B cell (primary cell): ENCODE data around the gene TTLL1. TPM values are rescaled to one million over a fixed set of nuclear protein-coding genes. Genes with fewer than 3 reads are reported as not detected.

Experiments used
- ATAC-seq: fragments of 200-7000 bp; cut with Tn5 transposase; one replicate; pipeline ENCODE4 v1.10.0; 2021; ENCODE audit warnings: low read depth, mild to moderate bottlenecking, moderate number of reproducible peaks, moderate library complexity
- CTCF ChIA-PET: fragments of 350-600 bp; sonication (Branson Sonifier 250); formaldehyde crosslinking; loops from one replicate; lab custom pipeline; 2021; ENCODE audit warnings: antibody characterized with exemption, inconsistent platforms; lab: Charles Lee
- POLR2A ChIA-PET: fragments of 350-600 bp; sonication (Branson Sonifier 250); formaldehyde crosslinking; loops from one replicate; lab custom pipeline; 2021; ENCODE audit warnings: antibody characterized with exemption; lab: Charles Lee
- DNase-seq: peaks from one replicate; pipeline ENCODE4 v3.0.0; 2013
- H2AFZ ChIP-seq: 2 replicates; pipeline ENCODE4 v1.6.1; 2012; ENCODE audit warnings: mild to moderate bottlenecking, low read depth, low read length; ENCODE audit not compliant: insufficient read depth, poor library complexity, severe bottlenecking
- H3K27ac ChIP-seq, 2 donors: 1 replicate in 1 of 2; 2 replicates in 1 of 2; pipeline ENCODE4 v1.5.1; 2012 to 2013; ENCODE audit warnings: low read length in 2 of 2, mild to moderate bottlenecking in 2 of 2, moderate library complexity in 1 of 2
- H3K27me3 ChIP-seq, 4 experiments: fragments of 200-600 bp in 1 of 4; sonication (generic) in 1 of 4; replicated peaks in 1 of 4; 1 replicate in 2 of 4; 2 replicates in 2 of 4; pipeline versions ENCODE4 v1.6.1 to v1.7.0; 2013 to 2016; ENCODE audit warnings: low read length in 3 of 4, mild to moderate bottlenecking in 2 of 4, mixed read lengths in 1 of 4, moderate library complexity in 1 of 4; ENCODE audit not compliant: insufficient read depth in 4 of 4, control insufficient read depth in 3 of 4; ENCODE audit errors: control extremely low read depth in 1 of 4
- H3K36me3 ChIP-seq, 2 experiments: replicated peaks in 1 of 2; 1 replicate in 1 of 2; 2 replicates in 1 of 2; pipeline versions ENCODE4 v1.6.1 to v1.7.1; 2013; ENCODE audit warnings: low read length in 1 of 2; ENCODE audit not compliant: insufficient read depth in 2 of 2, control insufficient read depth in 1 of 2; ENCODE audit errors: control extremely low read depth in 1 of 2, extremely low read depth in 1 of 2
- H3K4me1 ChIP-seq, 2 donors: fragments of 200-600 bp in 1 of 2; sonication (generic) in 1 of 2; 1 replicate in 1 of 2; 2 replicates in 1 of 2; pipeline versions ENCODE4 v1.5.1 to v1.6.1; 2013 to 2017; ENCODE audit warnings: low read length in 2 of 2; ENCODE audit not compliant: control insufficient read depth in 2 of 2, insufficient read depth in 2 of 2
- H3K4me2 ChIP-seq: replicated peaks from 2 replicates; pipeline ENCODE3; 2012; ENCODE audit warnings: mild to moderate bottlenecking, low read depth, low read length; ENCODE audit not compliant: poor library complexity, severe bottlenecking
- H3K4me3 ChIP-seq, 5 experiments: fragments of 200-600 bp in 1 of 5; sonication (generic) in 1 of 5; 1 replicate in 3 of 5; 2 replicates in 2 of 5; pipeline versions ENCODE4 v1.5.1 to v1.7.0; 2011 to 2016; ENCODE audit warnings: low read length in 4 of 5, mild to moderate bottlenecking in 4 of 5, low read depth in 2 of 5, control low read depth in 1 of 5, moderate library complexity in 1 of 5; ENCODE audit not compliant: insufficient read depth in 1 of 5; ENCODE audit errors: control extremely low read depth in 1 of 5, extremely low read depth in 1 of 5
- H3K79me2 ChIP-seq: fragments of 200-600 bp; sonication (generic); one replicate; pipeline ENCODE4 v1.6.0; 2016; ENCODE audit warnings: low read length; ENCODE audit not compliant: control insufficient read depth, insufficient read depth
- H3K9ac ChIP-seq: fragments of 200-600 bp; sonication (generic); 2 replicates; pipeline ENCODE4 v1.6.1; 2017; ENCODE audit warnings: mild to moderate bottlenecking, low read length, moderate library complexity
- H3K9me3 ChIP-seq, 3 donors: one replicate each; pipeline versions ENCODE4 v1.6.1 to v1.7.1; 2013; ENCODE audit warnings: low read length in 2 of 3; ENCODE audit not compliant: control insufficient read depth in 2 of 3, insufficient read depth in 1 of 3; ENCODE audit errors: control extremely low read depth in 1 of 3
- H4K20me1 ChIP-seq: 2 replicates; pipeline ENCODE4 v1.6.0; 2012; ENCODE audit warnings: mild to moderate bottlenecking, low read length; ENCODE audit not compliant: insufficient read depth, control insufficient read depth, poor library complexity, severe bottlenecking
- H3K27ac Mint-ChIP-seq: one replicate; pipeline ENCODE4 v1.8.0; 2021; ENCODE audit warnings: mixed read lengths
- H3K27me3 Mint-ChIP-seq: one replicate; pipeline ENCODE4 v1.8.0; 2021; ENCODE audit warnings: mixed read lengths
- H3K4me1 Mint-ChIP-seq: one replicate; pipeline ENCODE4 v1.8.0; 2021; ENCODE audit warnings: mixed read lengths
- H3K4me3 Mint-ChIP-seq: one replicate; pipeline ENCODE4 v1.8.0; 2021; ENCODE audit warnings: mixed read lengths
- H3K9me3 Mint-ChIP-seq: one replicate; pipeline ENCODE4 v1.8.0; 2022; ENCODE audit warnings: mixed read lengths; ENCODE audit not compliant: insufficient read depth
- CTCF ChIP-seq: fragments of 200-600 bp; IDR thresholded peaks from one replicate; pipeline ENCODE4 v1.8.0; 2022; ENCODE audit warnings: antibody characterized with exemption, mild to moderate bottlenecking
- EZH2 ChIP-seq: IDR thresholded peaks from 2 replicates; pipeline ENCODE4 v1.6.1; 2012; ENCODE audit warnings: borderline replicate concordance, low read depth, mild to moderate bottlenecking, moderate library complexity, low read length; ENCODE audit not compliant: insufficient read depth, poor library complexity, severe bottlenecking
- WGBS: methylation state at CpG from one replicate; pipeline ENCODE4 v1.1.5; 2013; ENCODE audit warnings: missing lambda C conversion rate; ENCODE audit not compliant: insufficient coverage; 5-methylcytosine and 5-hydroxymethylcytosine counted together
- intact Hi-C: fragments of 100-400 bp; cut with micrococcal nuclease; formaldehyde crosslinking; loops from one replicate; pipeline ENCODE4 v1.10.0; 2022
- polyA plus RNA-seq: library from polyadenylated mRNA; depleted of rRNA; stranded (reverse); fragments of >200 nt; gene quantifications from 2 replicates; pipeline ENCODE4 v1.2.3, GENCODE V29; 2012
- total RNA-seq, 2 donors: library from RNA; stranded (reverse); fragments of 120-200 nt in 1 of 2; gene quantifications; 1 replicate in 1 of 2; 2 replicates in 1 of 2; pipeline versions ENCODE4 v1.2.3 to v1.2.4, GENCODE V29; 2013 to 2022

Gene TTLL1
- total and polyA plus RNA-seq, 2 donors (not counting 1 experiment from before 2014, with no cell fraction given): 3.0 to 3.3 TPM

GRCh38 chr22:43008921-43009320 lies 80.3 kb downstream of the TTLL1 start:
- intact Hi-C loops: no loop called here
- H3K79me2 ChIP-seq: peaks cover 98% of the 10 kb centered on the region
- no peak overlapping the region for H3K4me3 Mint-ChIP-seq
- no peaks in the 10 kb centered on the region for H3K27me3 Mint-ChIP-seq
- H3K4me1 ChIP-seq: peaks cover 27 to 35% of the 10 kb centered on the region in 2 donors
- no peak overlapping the region for H2AFZ ChIP-seq
- H3K9me3 ChIP-seq: no peaks in the 10 kb centered on the region
- no peak overlapping the region for H3K4me2 ChIP-seq
- H3K36me3 ChIP-seq: no peaks in the 10 kb centered on the region
- H3K27ac ChIP-seq: no peak overlapping the region
- H3K9ac ChIP-seq: no peak overlapping the region
- H3K4me1 Mint-ChIP-seq: peaks cover 62% of the 10 kb centered on the region
- ChIA-PET CTCF (no interaction called here), POLR2A (no interaction called here)
- H3K4me3 ChIP-seq: no peak overlapping the region
- 100% methylated on average over 2 of the region's 4 CpGs for WGBS
- DNase-seq (no peak), ATAC-seq (no peak)
- H3K27ac Mint-ChIP-seq: no peak overlapping the region
- TF ChIP-seq CTCF: no peak
- no peak for TF ChIP-seq EZH2
- peaks cover 82% of the 10 kb centered on the region for H4K20me1 ChIP-seq
- H3K9me3 Mint-ChIP-seq: no peaks in the 10 kb centered on the region
- H3K27me3 ChIP-seq: no peaks in the 10 kb centered on the region

- Histone ChIP-seq H4K20me1 (peaks cover 82% of the 10 kb centered on the region), H3K4me1 (peaks cover 23 to 31% of the 10 kb centered on the region in 2 donors), H3K9me3 (no peaks in the 10 kb centered on the region), H3K4me2 (no peak overlapping the region), H3K36me3 (no peaks in the 10 kb centered on the region), H3K27ac (no peak overlapping the region), H3K4me3 (no peak overlapping the region), H3K9ac (no peak overlapping the region), H3K79me2 (peaks cover 98% of the 10 kb centered on the region), H3K27me3 (no peaks in the 10 kb centered on the region), H2AFZ (no peak overlapping the region)
- no CpG with 5 or more reads among the region's 4 CpGs for WGBS
- DNase-seq (no peak), ATAC-seq (no peak)
- ChIA-PET POLR2A (interaction anchor here (0.8 kb wide), 1 partner anchor 9 kb away, joined by 3 read pairs; no protein-coding TSS in a partner anchor), CTCF (no interaction called here)
- no peak for TF ChIP-seq CTCF
- no peak for TF ChIP-seq EZH2
- H3K27ac Mint-ChIP-seq: no peak overlapping the region
- no peaks in the 10 kb centered on the region for H3K9me3 Mint-ChIP-seq
- H3K4me3 Mint-ChIP-seq: no peak overlapping the region
- H3K27me3 Mint-ChIP-seq: no peaks in the 10 kb centered on the region
- peaks cover 62% of the 10 kb centered on the region for H3K4me1 Mint-ChIP-seq
- intact Hi-C loops: no loop called here
Measured at GRCh38 chr22:43008509-43008908, 80.7 kb downstream of the TTLL1 start.
